NCI-H187 treated with DMSO at 0.1 percent for 48 hours (cell line): ENCODE results near the gene TTC33.

ENCODE experiments used
- DNase-seq: peaks from one replicate; lab custom pipeline; 2025; lab: John Stamatoyannopoulos, UW

TTC33 gene

GRCh38 chr5:40514976-40515375, 240.8 kb downstream of the TTC33 start:
- no peak for DNase-seq

GRCh38 chr5:40511801-40512200, 244.0 kb downstream of the TTC33 start:
- DNase-seq = no peak

GRCh38 chr5:40507095-40507494, 248.7 kb downstream of the TTC33 start:
- no peak for DNase-seq

GRCh38 chr5:40505031-40505430, 250.7 kb downstream of the TTC33 start:
- no peak for DNase-seq

GRCh38 chr5:40503439-40503838, 252.3 kb downstream of the TTC33 start:
- no peak for DNase-seq

GRCh38 chr5:40502736-40503135, 253.0 kb downstream of the TTC33 start:
- no peak for DNase-seq

GRCh38 chr5:40501711-40502444, 253.9 kb downstream of the TTC33 start:
- no peak for DNase-seq

GRCh38 chr5:40499518-40500273, 256.1 kb downstream of the TTC33 start:
- no peak for DNase-seq

- no peak for DNase-seq
These were observed 256.8 kb downstream of the TTC33 start for GRCh38 chr5:40499007-40499406.

GRCh38 chr5:40497573-40497972, 258.2 kb downstream of the TTC33 start:
- DNase-seq = no peak

GRCh38 chr5:40495237-40495635, 260.5 kb downstream of the TTC33 start:
- no peak for DNase-seq

- DNase-seq = no peak
These were observed 261.0 kb downstream of the TTC33 start for GRCh38 chr5:40494631-40495236.

GRCh38 chr5:40492056-40492455, 263.7 kb downstream of the TTC33 start:
- DNase-seq = no peak

- no peak for DNase-seq
These were observed 264.1 kb downstream of the TTC33 start for GRCh38 chr5:40491644-40492043.

GRCh38 chr5:40490464-40491111, 265.2 kb downstream of the TTC33 start:
- no peak for DNase-seq

GRCh38 chr5:40489421-40489820, 266.3 kb downstream of the TTC33 start:
- no peak for DNase-seq

GRCh38 chr5:40486437-40487275, 269.1 kb downstream of the TTC33 start:
- no peak for DNase-seq

- DNase-seq = no peak
These were observed 270.5 kb downstream of the TTC33 start for GRCh38 chr5:40485021-40485998.

- DNase-seq = no peak
These were observed 271.3 kb downstream of the TTC33 start for GRCh38 chr5:40484495-40484894.

- DNase-seq = no peak
These were observed 272.4 kb downstream of the TTC33 start for GRCh38 chr5:40483316-40483715.
